ENCODE data around the gene ITGA2.

DNA sequence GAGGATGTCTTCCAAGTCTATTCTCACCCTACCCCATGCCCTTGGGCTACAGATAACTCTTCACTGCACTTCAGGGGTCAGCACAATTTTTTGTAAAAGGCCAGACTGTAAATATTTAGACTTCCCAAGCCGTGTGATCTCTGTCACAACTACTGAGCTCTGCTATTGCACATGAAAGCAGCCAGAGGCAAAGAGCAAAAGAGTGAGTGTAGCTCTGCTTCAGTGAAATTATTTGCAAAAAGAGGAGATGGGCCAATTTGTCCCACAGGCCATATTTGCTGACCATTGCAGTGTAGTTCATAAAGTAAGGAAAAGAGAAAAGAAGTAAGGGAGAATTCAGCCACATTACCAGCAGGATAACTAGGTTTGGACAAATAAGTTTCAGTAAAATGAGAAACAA is 127.4 kb downstream of the ITGA2 start:
- TF ChIP-seq, protein P1, sequence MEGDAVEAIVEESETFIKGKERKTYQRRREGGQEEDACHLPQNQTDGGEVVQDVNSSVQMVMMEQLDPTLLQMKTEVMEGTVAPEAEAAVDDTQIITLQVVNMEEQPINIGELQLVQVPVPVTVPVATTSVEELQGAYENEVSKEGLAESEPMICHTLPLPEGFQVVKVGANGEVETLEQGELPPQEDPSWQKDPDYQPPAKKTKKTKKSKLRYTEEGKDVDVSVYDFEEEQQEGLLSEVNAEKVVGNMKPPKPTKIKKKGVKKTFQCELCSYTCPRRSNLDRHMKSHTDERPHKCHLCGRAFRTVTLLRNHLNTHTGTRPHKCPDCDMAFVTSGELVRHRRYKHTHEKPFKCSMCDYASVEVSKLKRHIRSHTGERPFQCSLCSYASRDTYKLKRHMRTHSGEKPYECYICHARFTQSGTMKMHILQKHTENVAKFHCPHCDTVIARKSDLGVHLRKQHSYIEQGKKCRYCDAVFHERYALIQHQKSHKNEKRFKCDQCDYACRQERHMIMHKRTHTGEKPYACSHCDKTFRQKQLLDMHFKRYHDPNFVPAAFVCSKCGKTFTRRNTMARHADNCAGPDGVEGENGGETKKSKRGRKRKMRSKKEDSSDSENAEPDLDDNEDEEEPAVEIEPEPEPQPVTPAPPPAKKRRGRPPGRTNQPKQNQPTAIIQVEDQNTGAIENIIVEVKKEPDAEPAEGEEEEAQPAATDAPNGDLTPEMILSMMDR (IDR thresholded peaks at IDR 0.05; ENCODE audit: low read depth, low read length): no peak
- TF ChIP-seq, protein P2, sequence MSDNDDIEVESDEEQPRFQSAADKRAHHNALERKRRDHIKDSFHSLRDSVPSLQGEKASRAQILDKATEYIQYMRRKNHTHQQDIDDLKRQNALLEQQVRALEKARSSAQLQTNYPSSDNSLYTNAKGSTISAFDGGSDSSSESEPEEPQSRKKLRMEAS (IDR thresholded peaks at IDR 0.05; ENCODE audit: low read depth, low read length): no peak

All from NB4 (cell line).